ENCODE data around the gene F2RL3. TPM values are rescaled to one million over a fixed set of nuclear protein-coding genes. Genes with fewer than 3 reads are reported as not detected.
A peak's percentile ranks its signal among the peaks of the same experiment; 100 is the strongest.
"Not testable (repeated sequence)": the region's sequence is repeated elsewhere in the genome, so short reads cannot be mapped to it uniquely, and the experiment has no call there.

F2RL3 gene
- total RNA-seq, 2 donors from 2014 or later = not detected

DNA sequence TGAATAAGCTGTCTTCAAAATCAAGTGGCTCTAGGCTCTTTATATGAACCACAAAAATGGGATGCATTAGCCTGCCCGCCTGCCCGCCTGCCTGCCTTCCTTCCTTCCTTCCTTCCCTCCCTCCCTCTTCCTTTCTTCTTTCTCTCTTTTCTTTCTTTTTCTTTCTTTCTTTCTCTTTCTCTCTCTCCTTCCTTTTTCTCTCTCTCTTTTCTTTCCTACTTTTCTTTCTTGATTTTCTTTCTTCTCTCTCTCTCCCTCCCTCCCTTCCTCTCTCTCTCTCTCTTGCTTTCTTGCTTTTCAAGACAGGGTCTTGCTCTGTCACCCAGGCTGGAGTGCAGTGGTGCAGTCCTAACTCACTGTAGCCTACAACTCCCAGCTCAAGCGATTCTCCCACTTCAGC lies 26.9 kb downstream of the F2RL3 start:
- H3K27me3 Mint-ChIP-seq = peaks cover 7% of the 10 kb centered on the region

DNA sequence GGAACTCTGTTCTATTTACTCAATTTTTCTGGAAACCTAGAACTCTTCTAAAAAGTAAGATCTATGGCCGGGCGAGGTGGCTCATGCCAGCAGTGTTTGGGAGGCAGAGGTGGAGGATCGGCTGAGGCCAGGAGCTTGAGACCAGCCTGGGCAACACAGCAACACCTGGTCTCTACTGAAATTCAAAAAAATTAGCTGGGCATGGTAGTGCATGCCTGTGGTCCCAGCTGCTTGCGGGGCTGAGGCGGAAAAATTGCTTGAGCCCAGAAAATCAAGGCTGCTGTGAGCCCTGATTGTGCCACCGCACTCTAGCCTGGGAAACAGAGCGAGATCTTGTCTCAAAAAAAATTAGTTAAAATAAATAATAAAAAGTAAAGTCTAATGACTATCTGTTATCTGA lies 28.6 kb downstream of the F2RL3 start:
- Mint-ChIP-seq H3K4me1 (no peaks in the 10 kb centered on the region), H3K36me3 (ENCODE audit: low read depth) (no peaks in the 10 kb centered on the region), H3K9me3 (peaks cover 16% of the 10 kb centered on the region), H3K4me3 (no peak overlapping the region), H3K27me3 (peaks cover 7% of the 10 kb centered on the region), H3K27ac (no peak overlapping the region)
- no peak for ATAC-seq (replicated peaks)

More for the DNA sequence above, 26.9 kb downstream of the F2RL3 start:
- Mint-ChIP-seq H3K27ac (no peak overlapping the region), H3K36me3 (ENCODE audit: low read depth) (no peaks in the 10 kb centered on the region), H3K4me1 (no peaks in the 10 kb centered on the region), H3K4me3 (no peak overlapping the region), H3K9me3 (peaks cover 19% of the 10 kb centered on the region)
- ATAC-seq (replicated peaks) = no peak

DNA sequence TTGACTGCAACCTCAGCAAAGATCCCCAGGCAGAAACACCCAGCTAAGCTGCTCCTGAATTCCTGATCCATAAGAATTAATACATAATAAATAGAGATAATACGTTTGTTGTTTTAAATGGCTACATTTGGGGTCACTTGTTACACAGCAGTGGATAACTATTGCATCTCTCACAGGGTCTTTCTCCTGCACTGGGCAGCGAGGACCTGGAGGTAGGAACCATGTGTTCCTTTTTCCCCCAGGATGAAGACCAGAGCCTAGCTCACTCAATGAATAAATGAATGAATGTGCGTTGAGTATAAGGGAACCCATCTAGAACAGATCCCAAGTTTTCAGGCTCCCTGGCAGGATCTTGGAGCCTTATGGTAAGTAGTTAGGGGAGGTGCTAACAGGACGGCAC lies 30.7 kb downstream of the F2RL3 start:
- Mint-ChIP-seq H3K9me3 (peaks cover 4% of the 10 kb centered on the region), H3K4me1 (no peaks in the 10 kb centered on the region), H3K27me3 (peaks cover 7% of the 10 kb centered on the region), H3K27ac (no peak overlapping the region), H3K36me3 (ENCODE audit: low read depth) (no peaks in the 10 kb centered on the region), H3K4me3 (no peak overlapping the region)
- ATAC-seq (replicated peaks) = no peak

DNA sequence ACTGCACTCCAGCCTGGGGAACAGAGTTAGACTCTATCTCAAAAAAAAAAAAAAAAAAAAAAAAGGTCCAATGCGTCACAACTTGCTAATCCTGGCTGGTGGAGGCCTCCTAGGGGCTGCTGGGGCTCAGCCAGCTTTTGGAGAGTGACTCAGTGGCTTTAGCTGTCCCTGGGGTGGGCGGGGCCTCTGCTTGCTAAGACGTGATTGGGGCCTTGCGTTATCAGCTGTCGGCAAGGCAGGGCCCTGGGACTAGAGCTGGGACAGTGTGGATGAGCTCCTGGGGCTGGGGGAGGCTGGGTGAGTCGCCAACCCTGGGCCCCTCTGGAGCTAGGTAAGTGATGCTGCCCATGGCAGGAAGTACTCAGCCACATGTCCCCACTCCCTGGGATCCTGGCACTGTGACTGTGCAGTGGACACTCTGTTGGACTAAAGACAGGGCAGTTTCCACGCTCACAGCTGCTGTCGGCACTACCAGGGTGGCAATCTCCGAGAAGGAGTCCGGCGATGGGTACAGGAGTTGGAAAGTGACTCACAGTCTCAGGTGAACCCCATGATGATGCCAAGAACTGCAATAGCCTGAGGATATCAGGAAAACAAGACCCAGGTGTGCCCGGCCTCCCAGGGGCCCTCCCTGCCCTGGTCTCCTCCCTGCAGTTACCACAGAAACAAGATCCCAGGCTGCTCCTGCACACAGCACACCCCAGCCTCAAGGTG lies 32.2 kb downstream of the F2RL3 start:
- no peak for ATAC-seq (replicated peaks)
- H3K36me3 Mint-ChIP-seq (ENCODE audit: low read depth) = no peaks in the 10 kb centered on the region
- peaks cover 8% of the 10 kb centered on the region for H3K9me3 Mint-ChIP-seq
- H3K27ac Mint-ChIP-seq = no peak overlapping the region
- no peaks in the 10 kb centered on the region for H3K4me1 Mint-ChIP-seq
- no peak overlapping the region for H3K4me3 Mint-ChIP-seq
- peaks cover 7% of the 10 kb centered on the region for H3K27me3 Mint-ChIP-seq

DNA sequence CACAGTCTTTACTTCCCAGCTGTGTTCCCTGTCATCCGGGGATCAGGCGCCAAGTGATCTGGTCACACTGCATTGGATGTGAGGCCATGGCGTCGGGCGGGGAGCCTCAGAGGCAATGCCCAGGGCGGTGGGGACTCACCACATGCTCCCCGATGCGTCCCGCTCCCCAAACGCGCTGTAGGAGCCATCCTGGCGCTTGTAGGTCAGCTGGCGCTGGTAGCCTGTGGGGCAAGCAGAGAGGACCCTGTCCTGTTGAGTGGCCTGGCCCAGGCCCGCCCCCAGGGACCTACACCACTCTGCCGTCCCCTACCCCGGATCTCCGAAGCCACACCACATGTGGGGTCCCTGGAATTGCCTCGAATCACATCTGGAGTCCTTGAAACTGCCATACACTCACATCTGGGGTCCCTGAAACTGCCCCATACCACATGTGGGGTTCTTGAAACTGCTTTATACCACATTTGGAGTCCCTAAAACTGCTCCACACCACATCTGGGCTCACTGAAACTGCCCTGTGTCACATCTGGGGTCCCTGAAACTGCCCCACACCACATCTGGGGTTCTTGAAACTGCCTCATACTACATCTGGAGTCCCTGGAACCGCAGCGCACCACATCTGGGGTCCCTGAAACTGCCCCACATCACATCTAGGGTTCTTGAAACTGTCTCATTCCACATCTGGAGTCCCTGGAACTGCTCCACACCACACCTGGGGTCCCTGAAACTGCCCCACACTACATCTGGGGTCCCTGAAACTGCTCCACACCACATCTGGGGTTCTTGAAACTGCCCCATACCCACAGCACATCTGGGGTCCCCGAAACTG lies 33.2 kb downstream of the F2RL3 start:
- no peaks in the 10 kb centered on the region for H3K36me3 Mint-ChIP-seq (ENCODE audit: low read depth)
- peaks cover 12% of the 10 kb centered on the region for H3K27me3 Mint-ChIP-seq
- ATAC-seq (replicated peaks) = no peak
- no peak overlapping the region for H3K4me3 Mint-ChIP-seq
- H3K27ac Mint-ChIP-seq = peak overlapping the region; percentile 56
- no peaks in the 10 kb centered on the region for H3K4me1 Mint-ChIP-seq
- H3K9me3 Mint-ChIP-seq = peaks cover 8% of the 10 kb centered on the region

DNA sequence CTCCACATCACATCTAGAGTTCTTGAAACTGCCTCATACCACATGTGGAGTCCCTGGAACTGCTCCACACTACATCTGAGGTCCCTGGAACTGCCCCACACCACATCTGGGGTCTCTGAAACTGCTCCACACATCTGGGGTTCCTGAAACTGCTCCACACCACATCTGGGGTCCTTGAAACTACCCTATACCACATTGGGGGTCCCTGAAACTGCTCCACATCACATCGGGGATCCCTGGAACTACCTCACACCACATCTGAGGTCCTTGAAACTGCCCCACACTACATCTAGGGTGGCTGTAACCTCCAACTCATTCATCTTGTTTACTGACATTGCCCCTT lies 33.8 kb downstream of the F2RL3 start:
- Mint-ChIP-seq H3K9me3 (peaks cover 8% of the 10 kb centered on the region), H3K27ac (peak overlapping the region; percentile 56), H3K4me1 (no peaks in the 10 kb centered on the region), H3K27me3 (peaks cover 9% of the 10 kb centered on the region), H3K4me3 (no peak overlapping the region), H3K36me3 (ENCODE audit: low read depth) (no peaks in the 10 kb centered on the region)
- no peak for ATAC-seq (replicated peaks)

DNA sequence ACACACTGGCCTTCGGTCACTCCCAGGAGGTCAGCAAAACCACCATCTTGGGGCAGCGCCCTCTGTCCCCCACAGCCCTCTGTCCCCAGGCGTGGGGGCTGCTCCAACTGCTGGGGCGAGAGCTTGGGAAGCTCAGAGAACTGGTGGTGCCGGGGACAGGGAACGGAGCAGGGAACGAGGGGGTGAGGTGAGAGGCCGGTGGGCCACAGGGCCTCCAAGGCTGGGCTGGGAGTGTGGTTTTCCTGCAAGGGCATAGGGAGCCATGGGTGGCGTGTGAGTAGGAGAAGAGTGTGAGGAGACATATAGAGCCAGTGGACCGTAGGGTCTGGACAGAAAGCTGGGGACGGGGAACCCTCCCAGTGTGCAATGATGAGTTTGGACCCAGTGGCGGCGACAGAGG lies 34.1 kb downstream of the F2RL3 start:
- Mint-ChIP-seq H3K4me1 (no peaks in the 10 kb centered on the region), H3K9me3 (peaks cover 8% of the 10 kb centered on the region), H3K36me3 (ENCODE audit: low read depth) (no peaks in the 10 kb centered on the region), H3K27me3 (peaks cover 9% of the 10 kb centered on the region), H3K27ac (peak overlapping the region; percentile 56), H3K4me3 (no peak overlapping the region)
- ATAC-seq (replicated peaks) = no peak

DNA sequence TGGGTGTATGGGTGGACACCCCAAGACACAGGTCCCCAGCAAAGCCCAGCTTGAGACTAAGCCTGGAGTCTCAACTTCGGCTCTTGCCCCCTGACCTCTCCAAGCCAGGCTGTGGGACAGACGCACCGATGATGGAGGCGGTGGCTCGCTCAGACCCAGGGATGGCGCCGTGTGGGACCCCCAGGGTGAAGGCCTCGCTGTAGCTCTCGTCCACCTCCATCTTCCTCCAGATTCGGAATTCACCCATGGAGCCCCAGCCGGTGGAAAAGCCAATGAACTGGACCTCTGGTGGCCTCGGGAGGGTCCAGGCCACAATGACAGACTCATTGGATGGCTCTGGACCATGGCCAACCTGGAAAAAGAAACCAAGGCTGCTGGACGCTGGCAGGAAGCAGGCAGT lies 39.1 kb downstream of the F2RL3 start:
- ATAC-seq (replicated peaks) = no peak
- no peak overlapping the region for H3K4me3 Mint-ChIP-seq
- H3K36me3 Mint-ChIP-seq (ENCODE audit: low read depth) = no peaks in the 10 kb centered on the region
- peaks cover 14% of the 10 kb centered on the region for H3K27me3 Mint-ChIP-seq
- no peak overlapping the region for H3K27ac Mint-ChIP-seq
- no peaks in the 10 kb centered on the region for H3K4me1 Mint-ChIP-seq
- H3K9me3 Mint-ChIP-seq = peaks cover 15% of the 10 kb centered on the region

DNA sequence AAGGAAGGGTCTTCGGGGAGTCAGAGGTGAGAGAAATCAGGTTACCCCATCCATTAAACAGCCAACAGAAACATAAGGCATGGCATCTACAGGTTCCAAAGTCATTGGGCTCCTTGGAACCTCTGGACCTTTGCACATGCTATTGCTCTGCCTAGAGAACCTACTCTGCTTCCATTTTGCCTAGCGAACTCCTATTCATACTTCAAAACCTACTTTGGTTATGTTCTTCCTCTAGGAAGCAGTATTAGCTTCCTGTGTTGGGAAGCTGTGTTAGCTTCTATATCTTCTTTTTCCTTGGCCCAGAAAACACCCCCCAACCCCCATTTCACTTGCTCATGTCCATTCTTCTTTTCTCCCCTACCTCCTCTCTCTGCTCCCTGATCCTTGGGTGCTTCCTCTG lies 39.6 kb downstream of the F2RL3 start:
- no peaks in the 10 kb centered on the region for H3K36me3 Mint-ChIP-seq (ENCODE audit: low read depth)
- H3K4me1 Mint-ChIP-seq = no peaks in the 10 kb centered on the region
- no peak overlapping the region for H3K27ac Mint-ChIP-seq
- peaks cover 17% of the 10 kb centered on the region for H3K9me3 Mint-ChIP-seq
- H3K4me3 Mint-ChIP-seq = no peak overlapping the region
- ATAC-seq (replicated peaks) = no peak
- H3K27me3 Mint-ChIP-seq = peaks cover 14% of the 10 kb centered on the region

DNA sequence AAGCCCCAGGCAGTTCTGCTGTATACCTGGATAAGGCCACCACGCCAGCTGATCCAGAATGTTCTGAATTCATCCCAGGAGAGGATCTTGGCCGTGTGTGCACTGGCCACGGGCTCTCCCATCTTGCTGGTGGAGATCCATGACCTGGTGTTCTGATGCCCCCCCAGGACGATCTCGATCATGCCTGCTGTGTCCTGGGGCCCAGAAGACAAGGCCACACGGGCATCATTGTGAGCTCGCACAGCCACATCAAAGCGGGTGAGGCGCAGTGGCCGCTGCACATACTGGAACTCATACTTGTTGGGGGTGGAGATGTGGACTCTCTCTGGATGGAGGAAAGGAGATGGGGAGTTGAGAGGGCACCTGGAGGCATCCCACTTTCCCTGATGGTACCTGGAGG lies 40.1 kb downstream of the F2RL3 start:
- Mint-ChIP-seq H3K4me3 (no peak overlapping the region), H3K36me3 (ENCODE audit: low read depth) (no peaks in the 10 kb centered on the region), H3K9me3 (peaks cover 20% of the 10 kb centered on the region), H3K27me3 (peaks cover 14% of the 10 kb centered on the region), H3K4me1 (no peaks in the 10 kb centered on the region), H3K27ac (no peak overlapping the region)
- no peak for ATAC-seq (replicated peaks)

DNA sequence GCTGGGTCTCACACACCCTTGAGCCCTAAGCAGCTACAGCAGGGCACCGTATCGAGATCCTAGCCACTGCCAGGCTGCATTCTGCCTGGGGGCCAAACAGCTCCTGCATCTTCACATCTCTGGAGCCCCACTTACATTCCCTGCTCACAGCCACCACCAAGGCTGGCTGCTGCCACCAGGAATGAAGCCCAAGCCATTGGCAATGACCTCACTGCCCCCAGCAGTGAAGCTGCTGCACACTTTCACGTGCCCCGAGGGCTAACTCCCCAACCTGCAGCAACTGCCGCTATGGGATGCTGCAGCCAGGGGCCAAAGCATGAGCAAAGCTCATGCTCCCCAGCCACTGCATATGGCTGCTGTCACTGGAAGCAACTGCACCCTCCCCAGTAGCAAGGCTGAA lies 42.0 kb downstream of the F2RL3 start:
- Mint-ChIP-seq H3K9me3 (peaks cover 25% of the 10 kb centered on the region), H3K4me3 (no peak overlapping the region), H3K4me1 (no peaks in the 10 kb centered on the region), H3K36me3 (ENCODE audit: low read depth) (no peaks in the 10 kb centered on the region), H3K27ac (no peak overlapping the region), H3K27me3 (peaks cover 14% of the 10 kb centered on the region)
- ATAC-seq (replicated peaks) = no peak

DNA sequence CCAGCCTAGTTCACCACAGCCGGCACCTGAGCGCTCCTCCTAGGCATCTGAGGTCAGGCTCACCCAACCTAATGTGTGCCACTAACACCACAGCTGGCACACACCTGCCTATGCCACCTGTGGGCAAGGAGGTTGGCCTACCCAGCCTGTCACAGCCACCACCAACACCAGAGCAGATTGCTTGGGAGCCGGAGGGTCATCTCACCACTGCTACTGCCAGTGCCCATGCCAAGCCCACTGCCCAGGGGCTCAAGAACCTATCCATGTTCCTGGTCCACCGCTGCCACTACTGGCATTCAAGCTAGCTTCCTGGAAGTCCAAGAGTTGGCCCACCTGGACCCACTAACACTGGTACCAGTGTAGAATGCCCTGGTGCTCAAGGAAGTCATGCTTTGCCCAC lies 42.5 kb downstream of the F2RL3 start:
- Mint-ChIP-seq H3K4me1 (no peaks in the 10 kb centered on the region), H3K9me3 (peaks cover 29% of the 10 kb centered on the region), H3K27me3 (peaks cover 14% of the 10 kb centered on the region), H3K27ac (no peak overlapping the region), H3K4me3 (no peak overlapping the region), H3K36me3 (ENCODE audit: low read depth) (no peaks in the 10 kb centered on the region)
- no peak for ATAC-seq (replicated peaks)

DNA sequence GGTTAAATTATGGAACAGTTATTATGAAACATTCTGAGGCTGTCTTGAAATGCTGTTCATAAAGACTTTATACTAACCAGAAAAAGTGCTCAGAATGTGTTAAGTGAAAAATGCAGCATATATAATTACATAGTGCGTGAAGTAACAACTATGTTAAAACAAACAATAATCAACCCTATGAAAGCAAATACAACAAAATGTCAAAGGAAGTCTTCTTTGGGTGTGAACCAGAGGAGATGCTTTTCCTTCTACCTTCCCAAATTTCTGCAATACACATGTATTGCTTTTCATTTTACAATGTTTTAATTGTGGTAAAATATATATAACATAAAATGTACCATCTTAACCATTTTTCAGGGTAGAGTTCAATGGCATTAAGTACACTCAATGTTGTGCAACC lies 45.7 kb downstream of the F2RL3 start:
- H3K9me3 Mint-ChIP-seq = peaks cover 28% of the 10 kb centered on the region
- no peaks in the 10 kb centered on the region for H3K4me1 Mint-ChIP-seq
- H3K27ac Mint-ChIP-seq = no peak overlapping the region
- no peak overlapping the region for H3K4me3 Mint-ChIP-seq
- H3K36me3 Mint-ChIP-seq (ENCODE audit: low read depth) = no peaks in the 10 kb centered on the region
- H3K27me3 Mint-ChIP-seq = peaks cover 4% of the 10 kb centered on the region
- ATAC-seq (replicated peaks) = no peak

DNA sequence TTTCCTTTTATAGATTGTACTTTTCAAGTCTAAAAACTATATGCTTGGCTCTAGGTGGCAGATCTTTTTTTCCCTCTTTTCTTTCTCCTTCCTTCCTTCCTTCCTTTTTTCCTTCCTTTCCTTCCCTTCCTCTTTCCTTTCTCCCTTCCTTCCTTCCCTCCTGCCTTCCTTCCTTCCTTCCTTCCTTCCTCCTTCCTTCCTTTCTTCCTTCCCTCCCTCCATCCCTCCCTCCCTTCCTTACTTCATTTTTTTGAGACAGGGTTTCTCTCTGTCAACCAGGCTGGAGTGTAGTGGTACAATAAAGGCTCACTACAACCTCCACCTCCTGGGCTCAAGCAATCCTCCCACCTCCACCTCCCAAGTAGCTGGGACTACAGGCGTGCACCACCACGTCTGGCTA lies 48.1 kb downstream of the F2RL3 start:
- Mint-ChIP-seq H3K9me3 (peaks cover 18% of the 10 kb centered on the region), H3K27me3 (no peaks in the 10 kb centered on the region), H3K36me3 (ENCODE audit: low read depth) (no peaks in the 10 kb centered on the region), H3K4me3 (no peak overlapping the region), H3K27ac (no peak overlapping the region), H3K4me1 (no peaks in the 10 kb centered on the region)
- no peak for ATAC-seq (replicated peaks)

DNA sequence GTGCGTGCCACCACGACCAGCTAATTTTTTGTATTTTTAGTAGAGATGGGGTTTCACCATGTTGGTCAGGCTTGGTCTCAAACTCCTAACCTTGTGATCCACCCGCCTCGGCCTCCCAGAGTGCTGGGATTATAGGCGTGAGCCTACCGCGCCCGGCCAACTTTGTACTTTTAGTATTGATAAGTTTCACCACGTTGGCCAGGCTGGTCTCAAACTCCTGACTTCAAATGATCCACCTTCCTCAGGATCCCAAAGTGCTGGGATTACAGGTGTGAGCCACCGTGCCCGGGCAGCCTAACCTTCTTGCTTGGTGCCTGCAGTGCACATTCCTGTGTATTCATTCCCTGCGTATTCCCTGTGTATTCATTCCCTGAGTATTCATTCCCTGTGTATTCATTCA lies 49.0 kb downstream of the F2RL3 start:
- not testable (repeated sequence) for H3K4me1 Mint-ChIP-seq; H3K36me3 Mint-ChIP-seq (ENCODE audit: low read depth); H3K27ac Mint-ChIP-seq; H3K4me3 Mint-ChIP-seq; H3K27me3 Mint-ChIP-seq; ATAC-seq (replicated peaks)
- H3K9me3 Mint-ChIP-seq = peaks cover 18% of the 10 kb centered on the region

Measured in activated T-helper 17 cell treated with anti-CD3 and anti-CD28 coated beads, Interleukin-2, amount 50 U/mL, for 72 hours (primary cell).